NCI-H345 treated with DMSO at 0.1 percent for 48 hours (cell line): ENCODE measurements around the gene SHB.
"Not testable (repeated sequence)": the region's sequence is repeated elsewhere in the genome, so short reads cannot be mapped to it uniquely, and the experiment has no call there.

Source experiments
- DNase-seq: peaks from one replicate; lab custom pipeline; 2025; ENCODE audit not compliant: unreplicated experiment; lab: John Stamatoyannopoulos, UW

SHB gene

DNA sequence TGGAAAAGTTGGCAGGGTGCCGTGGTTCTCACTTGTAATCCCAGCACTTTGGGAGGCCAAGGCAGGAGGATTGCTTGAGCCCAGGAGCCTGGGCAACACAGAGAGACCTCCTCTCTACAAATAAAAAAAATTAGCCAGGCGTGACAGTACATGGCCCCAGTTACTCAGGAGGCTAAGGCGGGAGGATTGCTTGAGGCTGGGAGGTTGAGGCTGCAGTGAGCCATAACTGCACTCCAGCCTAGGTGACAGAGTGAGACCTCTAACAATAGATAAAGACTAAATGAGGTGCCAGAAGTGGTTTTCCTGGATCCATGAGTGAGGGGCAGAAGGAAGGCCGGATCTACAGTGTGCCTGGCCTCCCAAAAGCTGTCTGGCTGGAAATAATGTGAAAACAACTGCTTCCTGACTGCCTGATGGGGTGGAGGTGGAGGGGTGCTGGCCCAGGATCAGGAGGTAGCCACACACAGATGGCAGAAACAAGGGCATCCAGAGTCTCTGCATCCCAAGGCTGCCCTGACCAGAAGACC lies 4.1 kb downstream of the SHB start:
- no peak for DNase-seq

DNA sequence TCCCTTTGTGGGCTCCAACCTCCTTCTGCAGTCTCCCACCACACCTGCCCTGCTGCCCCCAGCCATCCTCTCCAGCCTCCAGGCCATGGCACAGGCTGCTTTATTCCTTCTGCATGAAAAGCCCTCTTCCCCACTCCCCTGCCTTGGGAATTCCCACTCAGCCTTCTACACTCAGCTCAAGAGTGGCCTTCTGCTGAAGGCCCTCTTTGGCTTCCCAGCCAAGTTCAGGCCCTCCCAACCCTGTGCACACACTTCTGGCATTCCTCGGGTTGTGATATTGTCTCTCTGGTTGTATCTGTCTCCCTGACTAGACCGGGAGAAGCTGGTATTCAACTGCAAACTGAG lies 5.7 kb downstream of the SHB start:
- no peak for DNase-seq

DNA sequence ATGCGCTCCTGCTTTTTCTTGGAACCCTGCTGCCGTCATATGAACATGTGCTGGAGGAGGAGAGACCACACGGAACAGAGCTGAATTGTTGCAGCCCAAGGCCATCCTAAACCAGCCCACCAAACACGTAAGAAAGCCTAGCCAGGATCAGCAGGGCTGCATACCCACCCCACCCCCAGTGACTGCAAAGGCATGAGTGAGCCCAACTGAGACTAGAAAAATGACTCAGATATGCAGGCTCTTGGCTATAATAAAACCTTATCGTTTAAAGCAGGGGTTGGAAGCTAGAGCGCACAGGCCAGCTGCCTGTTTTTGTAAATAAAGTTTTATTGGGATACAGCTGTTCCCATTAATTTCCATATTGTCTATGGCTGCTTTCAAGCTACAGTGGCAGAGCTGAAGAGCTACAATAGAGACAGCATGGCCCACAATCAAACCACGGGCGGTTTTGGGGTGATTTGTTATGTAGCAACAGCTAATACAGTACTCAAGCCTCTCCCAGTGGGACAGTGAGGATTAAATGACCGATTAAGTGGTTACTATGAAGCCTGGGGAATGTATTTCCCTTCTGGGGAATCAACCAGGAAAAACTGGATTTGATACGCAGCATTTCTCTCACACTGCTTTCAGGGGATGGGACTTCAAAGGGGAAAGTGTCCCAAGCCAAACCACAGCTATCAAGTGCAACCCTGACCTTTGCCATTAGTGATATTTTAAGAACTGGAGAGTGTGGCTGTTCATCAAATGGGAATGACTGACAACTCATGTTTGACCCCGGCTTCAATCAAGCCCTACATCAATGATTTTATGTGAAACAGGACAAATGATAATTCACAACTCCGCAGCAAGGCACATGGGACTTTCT lies 6.3 kb downstream of the SHB start:
- DNase-seq, result no peak

DNA sequence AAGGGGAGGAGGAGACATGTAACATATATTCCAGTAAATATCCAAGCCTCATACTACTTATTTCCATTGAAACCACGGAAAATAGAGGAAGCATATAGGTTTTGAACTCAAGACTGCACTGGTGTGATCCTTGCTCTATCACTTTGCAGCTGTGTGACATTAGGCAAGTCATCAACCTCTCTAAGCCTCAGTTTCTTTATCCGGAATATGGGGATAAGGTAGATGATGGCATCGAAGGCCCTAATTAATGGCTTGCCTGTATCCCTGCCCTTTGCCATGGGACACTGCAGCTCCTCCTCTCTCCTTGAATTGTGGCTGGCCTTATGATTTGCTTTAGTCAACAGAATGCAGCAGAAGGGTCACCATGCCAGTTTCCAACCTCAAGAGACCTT lies 6.9 kb downstream of the SHB start:
- DNase-seq, result no peak

DNA sequence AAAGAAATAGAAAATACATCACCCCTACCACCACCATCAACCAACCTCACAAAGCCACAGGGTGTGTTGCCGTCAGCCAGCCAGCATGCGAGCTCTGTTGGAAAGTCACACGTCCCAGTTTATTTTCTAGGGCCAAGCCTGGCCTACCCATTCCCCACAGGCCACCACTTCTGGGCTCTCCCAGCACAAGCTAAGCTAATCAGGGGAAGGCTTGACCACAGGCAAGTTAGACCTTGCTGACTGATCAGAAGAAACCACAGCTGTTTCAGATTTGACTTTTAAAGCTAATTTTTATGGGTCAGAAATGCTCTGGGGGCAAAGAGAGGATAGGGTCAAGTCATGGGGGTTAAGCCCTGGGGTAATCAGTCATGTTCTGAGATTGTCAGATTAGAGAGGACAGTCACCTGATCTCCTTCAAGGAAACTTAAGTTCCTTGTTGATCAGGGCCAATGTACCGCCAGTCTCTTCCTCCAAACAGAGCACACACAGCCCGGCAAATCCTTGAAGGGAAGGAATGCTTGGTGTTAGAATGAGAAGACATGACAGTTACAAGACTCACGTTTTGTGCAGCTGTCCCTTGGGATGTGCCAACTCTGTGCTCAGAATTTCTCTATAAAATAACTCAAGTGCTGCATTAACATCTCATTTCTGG lies 7.6 kb downstream of the SHB start:
- no peak for DNase-seq

DNA sequence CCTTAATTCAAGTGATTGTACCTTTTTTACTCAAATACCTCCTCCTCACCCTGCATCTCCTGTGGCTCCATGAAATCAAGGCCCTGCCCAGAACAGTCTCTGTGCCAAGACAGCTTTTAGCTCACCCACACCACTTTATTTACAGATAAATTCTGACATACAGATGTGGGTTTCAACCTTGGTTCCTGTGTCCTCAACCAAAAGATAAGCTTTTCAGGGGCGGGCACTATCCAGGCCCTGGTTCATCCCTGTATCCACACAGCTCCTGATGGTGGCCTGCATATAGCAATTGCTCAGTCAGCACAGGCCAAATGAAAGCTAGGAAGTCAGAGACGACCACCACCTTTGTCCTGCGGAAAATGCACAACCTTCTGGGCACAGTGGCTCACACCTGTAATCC lies 8.3 kb downstream of the SHB start:
- DNase-seq, result no peak

DNA sequence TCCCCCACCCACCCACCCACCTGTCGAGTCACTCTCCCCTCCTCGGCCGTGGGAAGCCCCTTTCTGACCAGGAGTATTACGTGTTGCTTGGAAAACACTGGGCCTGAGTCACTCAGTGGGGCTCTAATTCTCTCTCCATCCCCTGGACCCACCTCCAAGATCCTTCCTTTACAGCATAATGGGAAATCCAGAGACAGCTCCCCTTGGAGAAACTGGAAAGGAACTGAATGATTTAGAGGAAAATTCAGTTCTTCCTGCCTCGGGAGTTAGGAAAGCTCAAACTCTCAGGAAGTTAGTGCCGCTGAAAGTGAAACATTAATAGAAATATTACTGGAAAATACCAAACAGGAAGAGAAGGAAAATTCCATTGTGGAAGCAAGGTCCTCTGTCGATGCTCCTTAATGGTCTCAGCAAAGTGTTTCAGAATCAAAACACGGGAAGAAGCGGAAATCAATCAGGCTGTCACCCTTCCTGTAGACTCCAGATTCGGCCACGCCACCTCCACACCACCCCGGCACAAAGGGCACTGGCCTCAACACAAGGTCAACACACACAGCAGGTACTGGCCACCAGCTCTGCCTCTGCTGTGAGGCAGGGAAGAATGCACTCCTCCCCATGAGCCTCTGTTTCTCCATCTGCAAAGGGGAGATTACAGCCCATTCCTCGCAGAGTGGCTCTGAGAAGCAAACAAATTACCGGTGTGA lies 9.6 kb downstream of the SHB start:
- no peak for DNase-seq

DNA sequence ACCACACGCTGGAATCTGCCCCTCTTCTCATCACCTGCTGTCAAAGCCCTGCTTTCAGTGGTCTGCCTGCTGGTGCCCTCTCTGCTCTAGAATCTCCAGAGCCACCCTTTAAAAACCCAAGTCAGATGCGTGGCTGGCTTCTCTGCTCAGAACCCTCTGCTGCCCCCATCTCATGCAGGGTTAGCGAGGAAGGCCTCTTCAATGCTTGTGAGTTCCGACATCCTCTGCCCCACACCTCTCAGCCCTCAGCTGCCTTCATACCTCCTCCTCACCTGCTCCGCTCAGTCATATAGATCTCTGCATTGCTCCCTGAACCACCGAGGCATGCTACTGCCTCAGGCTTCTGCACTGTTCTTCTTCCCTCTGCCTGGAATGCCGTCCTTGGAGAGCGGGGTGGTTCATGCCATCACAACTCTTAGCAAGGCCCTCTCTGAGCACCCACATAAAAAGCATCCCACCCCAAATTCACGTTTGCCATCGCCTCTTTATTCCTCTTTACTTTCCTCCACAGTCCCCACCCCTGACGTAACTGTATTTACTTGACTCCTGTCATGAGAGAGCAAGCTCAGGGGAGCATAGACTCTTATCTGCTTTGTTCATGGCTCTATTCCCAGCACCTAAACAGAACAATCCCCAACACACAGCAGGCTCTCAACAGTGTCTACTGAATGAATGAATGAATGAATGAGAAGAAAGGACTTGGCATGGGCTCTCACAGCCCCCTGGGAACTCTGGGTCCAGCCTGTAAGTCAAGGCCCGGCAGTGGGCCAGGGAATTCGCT lies 10.4 kb downstream of the SHB start:
- DNase-seq, result no peak

DNA sequence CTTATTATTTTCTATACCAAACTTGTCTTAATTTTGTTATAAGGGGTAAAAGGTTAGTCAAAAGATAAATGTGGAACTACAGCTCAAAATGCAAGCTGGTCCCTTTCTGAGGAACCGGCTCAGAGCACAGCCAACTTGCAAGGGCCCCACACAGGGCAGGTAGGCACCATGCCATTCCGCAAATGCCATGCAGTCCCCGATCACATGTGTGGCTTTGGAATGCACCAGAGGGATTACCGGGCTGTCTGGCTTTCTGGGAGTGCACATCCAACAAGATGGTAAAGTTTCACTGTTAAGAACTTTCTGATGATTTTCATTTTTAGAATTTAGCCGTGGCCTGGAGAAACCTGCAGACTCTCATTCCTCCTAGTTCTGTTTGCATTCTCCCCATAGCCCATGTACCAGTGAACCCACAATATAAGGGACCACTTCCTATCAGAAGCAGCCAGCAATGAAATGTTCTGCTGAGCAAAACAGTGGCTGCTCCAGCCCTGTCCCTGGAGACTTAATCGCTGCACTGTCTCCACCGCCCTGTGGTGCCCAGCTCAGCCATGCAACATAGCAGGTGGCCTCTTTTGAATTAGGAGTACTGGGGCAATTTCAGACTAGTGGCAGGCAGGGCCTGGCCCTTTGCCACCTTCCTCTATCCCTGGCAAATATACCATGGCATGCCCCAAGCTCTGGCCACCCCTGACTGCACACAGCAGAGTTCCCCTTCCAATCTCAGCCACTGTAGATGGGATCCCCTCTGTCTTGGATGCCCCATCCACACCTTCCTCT lies 11.4 kb downstream of the SHB start:
- peak; percentile 34 for DNase-seq

DNA sequence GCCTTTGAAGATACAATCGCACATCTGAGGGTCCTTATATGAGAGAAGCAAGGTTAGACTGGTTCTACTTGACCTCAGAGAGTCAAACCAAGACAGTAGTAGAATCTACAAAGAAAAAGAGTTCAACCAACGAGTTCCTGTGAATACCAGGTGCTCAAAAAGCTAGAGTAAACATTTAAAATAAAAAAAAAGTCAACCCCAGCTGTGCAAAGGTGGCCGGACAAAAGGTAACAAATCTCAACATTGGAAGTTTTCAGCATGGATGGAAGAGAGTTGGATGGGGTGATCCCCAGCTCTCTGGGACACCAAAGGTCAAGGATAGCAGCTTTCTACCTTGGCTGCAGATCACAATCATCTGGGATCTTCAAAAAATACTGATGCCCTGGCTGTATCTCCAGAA lies 14.4 kb downstream of the SHB start:
- no peak for DNase-seq

DNA sequence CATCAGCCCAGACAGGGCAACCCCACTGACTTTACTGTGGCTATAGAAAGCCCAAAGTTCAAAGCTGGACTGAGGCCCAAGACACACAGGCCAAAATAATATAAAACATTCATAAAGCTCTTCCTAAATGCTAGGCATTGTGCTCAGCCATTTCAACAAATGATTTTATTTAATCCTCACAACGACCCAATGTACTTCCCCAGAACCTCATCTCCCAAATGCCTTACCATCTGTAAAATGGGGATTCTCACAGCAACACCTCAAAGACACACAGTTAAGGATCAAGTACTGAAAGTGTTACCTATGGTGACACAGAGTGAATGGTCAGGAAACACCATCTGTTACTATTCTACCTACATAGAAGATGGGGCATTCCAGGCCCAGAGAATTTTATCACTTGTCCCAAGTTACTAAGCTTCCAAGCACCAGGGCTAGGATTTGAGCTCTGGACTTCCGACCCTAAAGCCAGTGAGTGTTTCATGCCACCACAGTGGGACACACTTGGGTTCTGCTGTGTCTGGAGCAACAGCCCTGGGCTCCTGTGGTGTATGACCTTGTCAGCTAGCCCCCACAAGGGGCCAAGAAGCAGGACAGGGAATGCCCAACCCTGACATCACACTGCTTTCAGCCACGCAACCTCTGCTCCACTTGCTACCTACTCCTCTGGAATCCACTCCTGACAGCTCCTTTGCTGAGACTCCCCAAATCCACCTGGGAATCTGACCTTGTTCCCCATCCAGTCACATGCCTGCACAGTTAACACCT lies 15.1 kb downstream of the SHB start:
- no peak for DNase-seq

DNA sequence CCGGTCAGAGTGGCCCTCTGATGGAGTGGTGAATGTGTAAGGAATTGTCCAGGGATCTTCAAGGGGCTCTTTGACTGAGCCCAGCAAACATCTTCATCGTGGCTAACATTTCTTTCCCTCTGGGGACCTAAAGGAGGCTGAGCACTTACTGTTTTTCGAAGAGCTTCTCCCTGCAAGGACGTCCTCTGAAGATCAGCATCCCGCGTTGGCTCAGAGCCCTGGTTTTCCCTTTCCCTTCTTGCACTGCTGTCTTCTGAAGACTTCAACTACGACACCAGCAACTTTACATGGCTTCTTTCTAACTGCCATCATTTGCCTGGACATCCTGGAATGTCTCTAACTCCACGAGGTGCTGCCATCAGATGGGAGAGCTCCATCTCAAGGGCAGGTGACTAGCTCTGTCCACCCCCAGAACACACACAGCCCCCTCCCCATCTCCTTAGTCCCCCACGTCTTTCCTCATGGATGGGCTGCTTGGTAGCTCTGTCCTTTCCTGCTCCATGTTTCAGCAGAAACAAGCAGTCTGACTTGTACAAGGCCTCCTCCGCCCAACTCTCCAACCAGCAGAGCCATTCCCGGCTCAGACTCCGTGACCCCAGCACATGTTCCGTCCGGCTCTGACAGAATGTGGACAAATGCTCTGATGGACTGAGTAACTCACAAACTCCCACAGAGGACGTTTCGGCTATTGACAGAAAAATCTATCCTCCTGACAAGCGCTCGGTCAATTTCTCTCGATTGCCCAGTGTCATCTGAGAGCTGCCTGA lies 17.1 kb downstream of the SHB start:
- no peak for DNase-seq

DNA sequence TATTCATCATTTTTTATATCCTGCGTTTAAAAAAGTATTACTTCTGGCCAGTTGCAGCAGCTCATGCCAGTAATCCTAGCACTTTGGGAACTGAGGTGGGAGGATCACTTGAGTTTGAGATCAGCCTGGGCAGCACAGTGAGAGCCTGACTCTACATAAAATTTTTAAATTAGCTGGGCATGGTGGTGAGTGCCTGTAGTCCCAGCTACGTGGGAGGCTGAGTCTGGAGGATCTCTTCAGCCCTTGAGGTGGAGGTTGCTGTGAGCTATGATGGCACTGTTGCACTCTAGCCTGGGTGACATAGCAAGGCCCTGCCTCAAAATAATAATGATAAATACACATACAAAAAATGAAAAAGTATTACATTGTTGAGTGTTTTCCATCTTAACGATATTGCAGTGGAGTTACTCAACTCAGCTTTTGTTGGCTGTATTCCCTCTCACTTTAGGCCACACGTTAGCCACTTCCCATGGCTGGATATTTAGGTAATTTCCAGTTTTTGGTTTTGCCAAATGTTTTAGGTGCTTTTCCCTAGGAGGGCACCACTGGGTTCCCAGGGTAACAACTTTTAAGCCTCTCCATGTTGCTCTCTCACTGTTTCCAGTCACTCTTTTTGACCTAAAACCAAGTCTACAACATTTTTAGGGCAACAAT lies 20.6 kb downstream of the SHB start:
- no peak for DNase-seq

DNA sequence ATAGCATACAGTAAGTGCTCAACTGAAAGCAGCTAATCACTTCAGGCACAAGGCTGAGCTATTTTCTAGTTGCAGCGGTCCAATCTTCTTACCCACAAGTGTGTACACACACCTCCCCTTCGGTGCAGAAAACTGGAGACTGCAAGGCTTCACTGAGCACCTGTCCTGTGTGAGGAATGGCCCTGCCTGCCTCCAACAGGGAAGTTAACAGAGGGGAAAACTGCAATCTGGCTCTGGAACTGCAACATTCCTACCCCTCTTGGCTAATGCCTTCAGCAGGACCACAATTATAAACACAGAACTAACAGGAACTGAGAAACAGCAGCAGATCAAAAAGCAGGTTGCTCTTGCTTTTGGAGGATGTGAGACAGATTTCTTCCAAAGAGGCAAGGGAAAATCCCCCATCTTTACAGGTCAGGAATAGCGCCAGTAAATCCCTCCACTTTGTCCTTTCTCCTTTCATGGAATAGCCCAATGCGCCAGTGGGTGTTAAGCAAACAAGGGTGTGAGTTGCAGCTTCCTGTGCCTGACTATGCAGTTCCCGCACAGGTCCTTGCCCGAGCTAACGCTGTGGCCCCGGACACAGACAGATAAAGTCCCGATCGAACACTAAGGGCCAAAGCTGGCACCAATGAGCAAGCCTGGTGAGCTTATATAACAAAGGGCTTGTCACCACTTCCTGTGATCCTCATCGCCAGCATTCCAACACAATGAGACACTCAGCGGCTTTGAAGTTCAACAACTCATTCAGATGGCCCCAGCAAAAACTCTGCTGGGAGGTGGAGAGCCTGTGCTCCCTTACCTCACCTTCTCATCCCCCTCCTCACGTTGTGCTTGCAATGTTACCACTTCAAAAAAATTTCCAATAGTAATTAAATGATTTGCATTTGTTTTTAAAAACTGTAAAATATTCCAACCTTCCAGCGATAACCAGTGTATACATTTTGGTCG lies 21.5 kb downstream of the SHB start:
- DNase-seq, result no peak

DNA sequence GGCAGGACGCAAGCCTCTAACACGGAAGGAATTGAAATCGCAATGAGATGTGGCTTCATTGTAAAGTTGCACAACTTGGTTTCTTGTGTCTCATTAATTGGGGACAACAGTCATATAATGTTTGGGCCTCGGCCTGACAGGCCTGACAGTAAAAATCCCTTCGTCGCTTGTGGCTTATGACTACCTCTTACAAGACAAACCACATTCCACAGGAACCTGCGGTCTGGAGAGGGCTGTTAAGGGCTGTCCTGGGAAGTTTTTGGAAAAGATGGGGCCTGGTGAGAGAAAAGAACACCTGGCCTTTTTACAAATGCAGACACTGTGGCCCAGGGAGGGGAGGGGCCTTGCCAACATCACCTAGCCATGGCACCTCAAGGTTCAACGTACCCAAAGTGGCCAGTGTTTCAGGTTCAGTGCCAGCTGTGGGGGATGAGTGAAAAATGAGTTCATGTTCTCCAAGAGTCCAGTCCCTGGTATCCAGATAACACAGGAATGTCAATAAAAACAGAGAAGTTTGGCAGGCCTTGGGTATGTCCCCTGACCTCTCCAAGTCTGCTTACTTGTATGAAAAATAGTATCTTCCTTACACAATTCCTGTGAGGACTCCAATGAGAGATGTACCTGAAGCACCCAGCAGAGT lies 22.2 kb downstream of the SHB start:
- no peak for DNase-seq

DNA sequence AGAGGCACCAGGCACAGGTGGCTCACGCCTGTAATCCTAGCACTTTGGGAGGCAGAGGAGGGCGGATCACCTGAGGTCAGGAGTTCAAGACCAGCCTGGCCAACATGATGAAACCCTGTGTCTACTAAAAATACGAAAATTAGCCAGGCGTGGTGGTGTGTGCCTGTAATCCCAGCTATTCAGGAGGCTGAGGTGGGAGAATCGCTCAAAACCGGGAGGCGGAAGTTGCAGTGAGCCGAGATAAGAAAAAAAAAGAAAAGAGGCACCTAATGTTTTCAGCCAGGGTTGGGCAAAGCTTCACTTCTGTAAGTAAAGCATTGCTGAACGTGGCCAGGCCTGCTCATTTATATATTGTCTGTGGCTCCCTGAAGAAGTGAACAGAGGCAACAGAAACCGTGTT lies 23.1 kb downstream of the SHB start:
- not testable (repeated sequence) for DNase-seq

DNA sequence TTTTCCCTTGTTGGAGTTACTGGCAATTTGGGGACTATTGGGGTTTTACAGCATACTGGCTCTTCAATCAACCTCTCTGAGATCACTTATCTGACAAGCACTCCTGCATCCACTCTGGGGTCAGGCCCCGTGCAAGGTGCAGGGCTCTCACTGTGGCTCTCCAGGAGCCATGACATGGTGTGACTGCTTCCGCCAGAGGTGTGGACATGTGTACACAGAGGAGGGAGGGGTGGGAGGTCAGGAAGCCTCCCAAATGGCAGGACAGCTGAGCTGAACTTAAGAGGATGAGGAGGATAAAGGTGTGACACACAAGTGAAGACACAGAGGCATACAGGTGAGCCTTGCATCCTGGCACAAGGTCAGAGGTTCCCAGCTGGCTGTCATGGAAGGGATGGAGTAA lies 24.3 kb downstream of the SHB start:
- no peak for DNase-seq
